Measurements from ENCODE around the gene AK1.
A peak's percentile ranks its signal among the peaks of the same experiment; 100 is the strongest.

Gene AK1

GRCh38 chr9:127907867-127908659 is 30.6 kb upstream of the AK1 start:
- no peak for DNase-seq

- DNase-seq = no peak
Measured at GRCh38 chr9:127905788-127906191, 28.3 kb upstream of the AK1 start.

GRCh38 chr9:127905004-127905728 is 27.7 kb upstream of the AK1 start:
- no peak for DNase-seq

- DNase-seq = no peak
Measured at GRCh38 chr9:127904561-127905003, 27.1 kb upstream of the AK1 start.

- DNase-seq = no peak
Measured at GRCh38 chr9:127903557-127904475, 26.3 kb upstream of the AK1 start.

- peak; percentile 89 for DNase-seq
Measured at GRCh38 chr9:127899128-127899943, 21.9 kb upstream of the AK1 start, which contains the start of gene ST6GALNAC6. ST6GALNAC6 (minus strand) TSS chr9:127899603; CDS start chr9:127897981, 1,622 bp downstream.

- no peak for DNase-seq
Measured at GRCh38 chr9:127898433-127899127, 21.1 kb upstream of the AK1 start.

- no peak for DNase-seq
Measured at GRCh38 chr9:127897193-127897692, 19.8 kb upstream of the AK1 start.

GRCh38 chr9:127896395-127897192 is 19.1 kb upstream of the AK1 start:
- no peak for DNase-seq

- DNase-seq = no peak
Measured at GRCh38 chr9:127895811-127896210, 18.3 kb upstream of the AK1 start.

GRCh38 chr9:127893392-127893791 is 15.9 kb upstream of the AK1 start:
- no peak for DNase-seq

GRCh38 chr9:127892831-127893230 is 15.4 kb upstream of the AK1 start:
- DNase-seq = no peak

GRCh38 chr9:127890053-127890452 is 12.6 kb upstream of the AK1 start:
- DNase-seq = no peak

- no peak for DNase-seq
Measured at GRCh38 chr9:127887792-127888191, 10.3 kb upstream of the AK1 start.

- DNase-seq = peak; percentile 47
Measured at GRCh38 chr9:127886401-127886972, 9.0 kb upstream of the AK1 start.

- DNase-seq = no peak
Measured at GRCh38 chr9:127885508-127886281, 8.2 kb upstream of the AK1 start.

GRCh38 chr9:127884976-127885490 is 7.6 kb upstream of the AK1 start:
- DNase-seq = peak; percentile 4

GRCh38 chr9:127884427-127884911 is 7.0 kb upstream of the AK1 start:
- no peak for DNase-seq

- no peak for DNase-seq
Measured at GRCh38 chr9:127883959-127884358, 6.5 kb upstream of the AK1 start.

Data from 8988T (cell line).